Spleen (tissue), 11 donors: Measurements from ENCODE around the gene C1QTNF2. TPM values are rescaled to one million over a fixed set of nuclear protein-coding genes. Genes with fewer than 3 reads are reported as not detected.

Source experiments
- DNase-seq: peaks from one replicate; pipeline ENCODE4 v3.0.0-alpha.2; 2020
- H3K27ac ChIP-seq, 8 donors: fragments of 200-600 bp; sonication (generic) in 7 of 8; 1 replicate in 4 of 8; 2 replicates in 4 of 8; pipeline versions ENCODE4 v1.5.0 to v1.8.0; 2016 to 2021; ENCODE audit warnings: inconsistent platforms in 4 of 8, mild to moderate bottlenecking in 4 of 8, moderate library complexity in 1 of 8
- H3K27me3 ChIP-seq, 7 donors: fragments of 200-600 bp; sonication (generic) in 6 of 7; replicated peaks in 1 of 7; 1 replicate in 4 of 7; 2 replicates in 3 of 7; pipeline versions ENCODE4 v1.5.0 to v1.8.0; 2016 to 2021; ENCODE audit warnings: inconsistent platforms in 3 of 7, mild to moderate bottlenecking in 1 of 7
- H3K36me3 ChIP-seq, 6 donors: fragments of 200-600 bp; sonication (generic) in 5 of 6; 1 replicate in 4 of 6; 2 replicates in 2 of 6; pipeline versions ENCODE4 v1.5.0 to v1.8.0; 2016 to 2021; ENCODE audit warnings: inconsistent platforms in 2 of 6
- H3K4me1 ChIP-seq, 6 donors: fragments of 200-600 bp; sonication (generic) in 5 of 6; 1 replicate in 3 of 6; 2 replicates in 3 of 6; pipeline versions ENCODE4 v1.5.0 to v1.8.0; 2016 to 2021; ENCODE audit warnings: inconsistent platforms in 3 of 6
- H3K4me3 ChIP-seq, 8 donors: fragments of 200-600 bp; sonication (generic) in 7 of 8; 1 replicate in 4 of 8; 2 replicates in 4 of 8; pipeline versions ENCODE4 v1.5.0 to v1.8.0; 2016 to 2021; ENCODE audit warnings: inconsistent platforms in 4 of 8, mild to moderate bottlenecking in 4 of 8, moderate library complexity in 2 of 8
- H3K9me3 ChIP-seq, 8 donors: fragments of 200-600 bp; sonication (generic) in 7 of 8; 1 replicate in 4 of 8; 2 replicates in 4 of 8; pipeline versions ENCODE4 v1.5.0 to v1.8.0; 2016 to 2021; ENCODE audit warnings: inconsistent platforms in 4 of 8
- POLR2A ChIP-seq, 3 donors: fragments of 450-650 bp; IDR thresholded peaks; one replicate each; pipeline ENCODE4 v1.5.1; 2017; ENCODE audit warnings: antibody characterized with exemption in 3 of 3, mild to moderate bottlenecking in 1 of 3
- POLR2AphosphoS5 ChIP-seq, 3 donors: sonication (generic); formaldehyde crosslinking; IDR thresholded peaks; one replicate each; pipeline ENCODE4 v1.5.1; 2017; ENCODE audit warnings: antibody characterized with exemption in 3 of 3
- WGBS, 5 donors: extraction: QIAGEN DNeasy Blood & Tissue Kit in 3 of 5; methylation state at CpG; one replicate each; pipeline versions ENCODE4 v1.1.5 to v1.1.7; 2013 to 2018; 5-methylcytosine and 5-hydroxymethylcytosine counted together
- intact Hi-C: fragments of 100-400 bp; cut with DNase I; formaldehyde crosslinking; loops from one replicate; pipeline ENCODE4 v1.15.0; 2023; ENCODE audit warnings: low total_unique reads
- polyA plus RNA-seq, 3 donors: library from polyadenylated mRNA; stranded (reverse); fragments of 200-250 nt; gene quantifications; one replicate each; pipeline ENCODE4 v1.2.1, GENCODE V29; 2013
- total RNA-seq, 7 donors: library from RNA; depleted of rRNA in 3 of 7; stranded (reverse); fragments of >200 nt in 3 of 7; fragmentation: NEBNext Ultra II Directional in 4 of 7; extraction: Animal tissue kit (Norgen Biotek cat#: 25700) in 4 of 7; gene quantifications; one replicate each; pipeline versions ENCODE4 v1.1.0 to v1.2.1, GENCODE V29; 2016 to 2021
- TF ChIP-seq, protein P1 (sequence below), 11 experiments: fragments of 200-600 bp in 7 of 11; fragments of 450-650 bp in 4 of 11; sonication (generic) in 4 of 11; IDR thresholded peaks in 8 of 11; conservative IDR thresholded peaks in 3 of 11; 1 replicate in 7 of 11; 2 replicates in 4 of 11; pipeline versions ENCODE4 v1.4.0 to v1.8.0; 2016 to 2021; ENCODE audit warnings: antibody characterized with exemption in 11 of 11, inconsistent platforms in 4 of 11, mild to moderate bottlenecking in 1 of 11
- donor health status: healthy with polysubstance abuse.
- donor health status: DM: no; HTN: no; CAD: no; lungs with moderate emphysema.
- donor health status: DM: no; HTN: no; CAD: no.
- donor health status: Bipolar disorder and iron deficiency.
- donor health status: healthy.
- donor health status: DM: no; HTN: no; CAD: no.
- donor health status: DM: yes; HTN: yes; CAD: no.

C1QTNF2 gene
- total and polyA plus RNA-seq, 10 donors, result 0.16 to 0.52 (median 0.32) TPM; not detected in 3

- Histone ChIP-seq H3K4me1 (peaks cover 25 to 85% (median 67%) of the 10 kb centered on the region in 6 donors), H3K27me3 (no peaks in the 10 kb centered on the region), H3K9me3 (no peaks in the 10 kb centered on the region), H3K4me3 (peak within 1 kb of the TSS; percentile 52 to 94 (median 70)), H3K36me3 (peaks cover 0 to 25% (median 16%) of the 10 kb centered on the region in 6 donors), H3K27ac (peak within 1 kb of the TSS; percentile 49 to 96 (median 96))
- TF ChIP-seq POLR2A (IDR thresholded peaks at IDR 0.05) (peak in 2 of 3 donors; percentile 6 to 61), POLR2AphosphoS5 (IDR thresholded peaks at IDR 0.05) (peak; percentile 92 to 94 (median 94))
- TF ChIP-seq, protein P1, sequence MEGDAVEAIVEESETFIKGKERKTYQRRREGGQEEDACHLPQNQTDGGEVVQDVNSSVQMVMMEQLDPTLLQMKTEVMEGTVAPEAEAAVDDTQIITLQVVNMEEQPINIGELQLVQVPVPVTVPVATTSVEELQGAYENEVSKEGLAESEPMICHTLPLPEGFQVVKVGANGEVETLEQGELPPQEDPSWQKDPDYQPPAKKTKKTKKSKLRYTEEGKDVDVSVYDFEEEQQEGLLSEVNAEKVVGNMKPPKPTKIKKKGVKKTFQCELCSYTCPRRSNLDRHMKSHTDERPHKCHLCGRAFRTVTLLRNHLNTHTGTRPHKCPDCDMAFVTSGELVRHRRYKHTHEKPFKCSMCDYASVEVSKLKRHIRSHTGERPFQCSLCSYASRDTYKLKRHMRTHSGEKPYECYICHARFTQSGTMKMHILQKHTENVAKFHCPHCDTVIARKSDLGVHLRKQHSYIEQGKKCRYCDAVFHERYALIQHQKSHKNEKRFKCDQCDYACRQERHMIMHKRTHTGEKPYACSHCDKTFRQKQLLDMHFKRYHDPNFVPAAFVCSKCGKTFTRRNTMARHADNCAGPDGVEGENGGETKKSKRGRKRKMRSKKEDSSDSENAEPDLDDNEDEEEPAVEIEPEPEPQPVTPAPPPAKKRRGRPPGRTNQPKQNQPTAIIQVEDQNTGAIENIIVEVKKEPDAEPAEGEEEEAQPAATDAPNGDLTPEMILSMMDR (IDR thresholded peaks at IDR 0.05 in 8 of 11, conservative IDR thresholded peaks at IDR 0.05 in 3 of 11), result peak in 2 of 11 experiments; percentile 8 to 25
- peak; percentile 96 for DNase-seq
- intact Hi-C loops, result no loop called here
- 0 to 1% (median 1%) methylated on average over 43 to 48 of the region's 48 CpGs for WGBS, 5 donors
Measured at GRCh38 chr5:160418561-160419457, 48.4 kb upstream of the C1QTNF2 start, which contains the start of gene SLU7. Gene SLU7 (minus strand): TSS chr5:160419081. CDS start chr5:160415294, 3,787 bp downstream.

GRCh38 chr5:160399402-160400353 lies 29.3 kb upstream of the C1QTNF2 start, which contains the start of gene FAM200C:
Gene FAM200C (minus strand): TSS chr5:160400054. CDS start chr5:160395490, 4,564 bp downstream.
- peak; percentile 90 for DNase-seq
- H3K36me3 ChIP-seq, result peaks cover 3 to 35% (median 33%) of the 10 kb centered on the region in 6 donors
- H3K4me1 ChIP-seq, result peaks cover 4 to 35% (median 24%) of the 10 kb centered on the region in 6 donors
- H3K27ac ChIP-seq, result peak within 1 kb of the TSS; percentile 15 to 89 (median 84)
- intact Hi-C loops, result no loop called here
- H3K27me3 ChIP-seq, result no peaks in the 10 kb centered on the region
- 1 to 2% (median 1%) methylated on average over 36 to 41 of the region's 41 CpGs for WGBS, 5 donors
- TF ChIP-seq POLR2A (IDR thresholded peaks at IDR 0.05) (peak in 1 of 3 donors; percentile 74), POLR2AphosphoS5 (IDR thresholded peaks at IDR 0.05) (peak; percentile 91 to 95 (median 93))
- TF ChIP-seq, protein P1 (IDR thresholded peaks at IDR 0.05 in 8 of 11, conservative IDR thresholded peaks at IDR 0.05 in 3 of 11), result no peak
- H3K9me3 ChIP-seq, result no peaks in the 10 kb centered on the region
- H3K4me3 ChIP-seq, result peak within 1 kb of the TSS; percentile 50 to 90 (median 67)

- peak overlapping the region in 6 of 8 donors; percentile 62 to 90 (median 74) for H3K4me3 ChIP-seq
- 66 to 75% (median 73%) methylated on average over 4 of the region's 4 CpGs for WGBS, 5 donors
- TF ChIP-seq POLR2AphosphoS5 (IDR thresholded peaks at IDR 0.05) (no peak), POLR2A (IDR thresholded peaks at IDR 0.05) (no peak)
- TF ChIP-seq, protein P1 (IDR thresholded peaks at IDR 0.05 in 8 of 11, conservative IDR thresholded peaks at IDR 0.05 in 3 of 11), result no peak
- peaks cover 3 to 26% (median 24%) of the 10 kb centered on the region in 6 donors for H3K36me3 ChIP-seq
- DNase-seq, result no peak
- intact Hi-C loops, result no loop called here
- H3K27ac ChIP-seq, result peak overlapping the region in 1 of 8 donors; percentile 89
- no peaks in the 10 kb centered on the region for H3K9me3 ChIP-seq
- no peaks in the 10 kb centered on the region for H3K27me3 ChIP-seq
- H3K4me1 ChIP-seq, result peaks cover 4 to 35% (median 24%) of the 10 kb centered on the region in 6 donors
Measured at GRCh38 chr5:160398806-160399205, 28.4 kb upstream of the C1QTNF2 start.
